OCI-LY7 (cell line): ENCODE results near the gene GPATCH2. TPM values are rescaled to one million over a fixed set of nuclear protein-coding genes. Genes with fewer than 3 reads are reported as not detected.

Source experiments
- BruUV-seq: library from RNA; stranded (reverse); fragments of 400-500 nt; replicated peaks from 2 replicates; lab custom pipeline; 2021; lab: Mats Ljungman, UMichigan
- CTCF ChIA-PET: fragments of 300-600 bp; sonication (Branson Sonifier 250); formaldehyde crosslinking; loops from one replicate; lab custom pipeline; 2022; ENCODE audit warnings: antibody characterized with exemption; ENCODE audit not compliant: unreplicated experiment; lab: Charles Lee
- POLR2A ChIA-PET: fragments of 300-600 bp; sonication (Branson Sonifier 250); formaldehyde crosslinking; loops from one replicate; lab custom pipeline; 2022; ENCODE audit warnings: antibody characterized with exemption; lab: Charles Lee
- DNase-seq: peaks from one replicate; pipeline ENCODE4 v3.0.0-alpha.2; 2015; ENCODE audit warnings: low spot score
- H2AFZ ChIP-seq: fragments of 200-600 bp; sonication (generic), shearing (Covaris generic); 2 replicates; pipeline ENCODE4 v1.6.1; 2014; ENCODE audit warnings: mild to moderate bottlenecking, antibody characterized with exemption, low read length, moderate library complexity
- H3K27ac ChIP-seq: fragments of 200-600 bp; sonication (generic); 2 replicates; pipeline ENCODE4 v1.5.1; 2014; ENCODE audit warnings: mixed run types, low read depth, mild to moderate bottlenecking, moderate library complexity, low read length, inconsistent platforms; ENCODE audit not compliant: poor library complexity, severe bottlenecking
- H3K36me3 ChIP-seq: fragments of 200-600 bp; sonication (generic); 2 replicates; pipeline ENCODE4 v1.6.1; 2014; ENCODE audit warnings: mild to moderate bottlenecking, antibody characterized with exemption, low read length, moderate library complexity, mixed read lengths; ENCODE audit not compliant: insufficient read depth
- H3K4me1 ChIP-seq: fragments of 200-600 bp; sonication (generic); 2 replicates; pipeline ENCODE4 v1.5.1; 2014; ENCODE audit warnings: mild to moderate bottlenecking, low read length; ENCODE audit not compliant: insufficient read depth, poor library complexity, severe bottlenecking
- H3K4me2 ChIP-seq: fragments of 200-600 bp; sonication (generic); 2 replicates; pipeline ENCODE4 v1.6.1; 2014; ENCODE audit warnings: mild to moderate bottlenecking, low read length
- H3K4me3 ChIP-seq: fragments of 200-600 bp; sonication (generic); 2 replicates; pipeline ENCODE4 v1.5.1; 2014; ENCODE audit warnings: mild to moderate bottlenecking, low read depth, low read length; ENCODE audit not compliant: poor library complexity, severe bottlenecking
- H3K79me2 ChIP-seq: fragments of 200-600 bp; sonication (generic); 2 replicates; pipeline ENCODE4 v1.6.1; 2016; ENCODE audit warnings: low read depth, mild to moderate bottlenecking, low read length, moderate library complexity, mixed read lengths; ENCODE audit not compliant: insufficient read depth
- H3K9me2 ChIP-seq: fragments of 200-600 bp; sonication (generic); 2 replicates; pipeline ENCODE4 v1.6.1; 2016; ENCODE audit warnings: mild to moderate bottlenecking, low read length, mixed read lengths; ENCODE audit not compliant: insufficient read depth
- H3K9me3 ChIP-seq: fragments of 200-600 bp; sonication (generic); 2 replicates; pipeline ENCODE4 v1.6.1; 2014; ENCODE audit warnings: mild to moderate bottlenecking, mixed run types, low read length, mixed read lengths
- H4K20me1 ChIP-seq: fragments of 200-600 bp; sonication (generic); 2 replicates; pipeline ENCODE4 v1.6.1; 2014; ENCODE audit warnings: mild to moderate bottlenecking, antibody characterized with exemption, low read length, moderate library complexity, mixed read lengths; ENCODE audit not compliant: insufficient read depth
- EZH2phosphoT487 ChIP-seq: fragments of 200-600 bp; sonication (generic); IDR thresholded peaks from 2 replicates; pipeline ENCODE4 v1.6.1; 2018; ENCODE audit warnings: low read depth, borderline replicate concordance, mild to moderate bottlenecking, mixed run types, antibody characterized with exemption, low read length, moderate library complexity, mixed read lengths
- intact Hi-C: fragments of 100-400 bp; cut with micrococcal nuclease; formaldehyde crosslinking; loops from one replicate; pipeline ENCODE4 v1.10.0; 2022; ENCODE audit not compliant: unreplicated experiment
- total RNA-seq, 2 experiments: library from RNA; depleted of rRNA in 1 of 2; stranded (reverse); fragments of >200 nt in 1 of 2; shearing (Covaris generic) in 1 of 2; gene quantifications; 2 replicates each; pipeline ENCODE4 v1.2.3, GENCODE V29; 2014 to 2022
- TF ChIP-seq, protein P1 (sequence below): fragments of 200-600 bp; sonication (generic); conservative IDR thresholded peaks from 2 replicates; pipeline ENCODE4 v1.5.1; 2014; ENCODE audit warnings: mild to moderate bottlenecking, antibody characterized with exemption, low read length, moderate library complexity, mixed read lengths

GPATCH2 gene
- total RNA-seq, 2 experiments from 2014 or later = 8.8 to 12.7 TPM

DNA sequence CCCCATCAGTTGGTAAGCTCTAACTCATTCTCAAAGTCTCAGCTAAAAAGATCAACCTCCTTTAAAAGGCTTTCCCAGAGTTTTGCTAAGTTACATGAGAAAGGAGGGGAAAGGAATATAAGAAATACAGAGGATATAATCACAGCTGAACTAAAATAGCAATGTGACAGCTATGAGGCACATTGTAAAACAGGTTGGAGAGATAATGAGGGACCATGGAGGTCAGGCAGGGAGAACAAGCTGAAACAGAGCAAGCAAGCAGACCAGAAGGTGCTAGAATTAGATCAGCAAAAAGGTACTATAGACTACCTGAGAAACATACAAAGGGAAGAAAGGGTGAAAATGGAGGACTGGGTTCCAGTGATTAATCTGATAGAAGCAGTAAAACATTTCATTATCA lies 28.5 kb downstream of the GPATCH2 start:
- no peak overlapping the region for H2AFZ ChIP-seq
- no TSS peak for BruUV-seq
- H3K79me2 ChIP-seq = no peaks in the 10 kb centered on the region
- no peaks in the 10 kb centered on the region for H3K4me1 ChIP-seq
- intact Hi-C loops = no loop called here
- no peaks in the 10 kb centered on the region for H3K9me2 ChIP-seq
- ChIA-PET CTCF (no interaction called here), POLR2A (interaction anchor here (0.7 kb wide), 2 partner anchors 109 to 370 kb away, joined by 3 read pairs; no protein-coding TSS in a partner anchor)
- H3K4me2 ChIP-seq = no peak overlapping the region
- H3K4me3 ChIP-seq = no peak overlapping the region
- TF ChIP-seq, protein P1, sequence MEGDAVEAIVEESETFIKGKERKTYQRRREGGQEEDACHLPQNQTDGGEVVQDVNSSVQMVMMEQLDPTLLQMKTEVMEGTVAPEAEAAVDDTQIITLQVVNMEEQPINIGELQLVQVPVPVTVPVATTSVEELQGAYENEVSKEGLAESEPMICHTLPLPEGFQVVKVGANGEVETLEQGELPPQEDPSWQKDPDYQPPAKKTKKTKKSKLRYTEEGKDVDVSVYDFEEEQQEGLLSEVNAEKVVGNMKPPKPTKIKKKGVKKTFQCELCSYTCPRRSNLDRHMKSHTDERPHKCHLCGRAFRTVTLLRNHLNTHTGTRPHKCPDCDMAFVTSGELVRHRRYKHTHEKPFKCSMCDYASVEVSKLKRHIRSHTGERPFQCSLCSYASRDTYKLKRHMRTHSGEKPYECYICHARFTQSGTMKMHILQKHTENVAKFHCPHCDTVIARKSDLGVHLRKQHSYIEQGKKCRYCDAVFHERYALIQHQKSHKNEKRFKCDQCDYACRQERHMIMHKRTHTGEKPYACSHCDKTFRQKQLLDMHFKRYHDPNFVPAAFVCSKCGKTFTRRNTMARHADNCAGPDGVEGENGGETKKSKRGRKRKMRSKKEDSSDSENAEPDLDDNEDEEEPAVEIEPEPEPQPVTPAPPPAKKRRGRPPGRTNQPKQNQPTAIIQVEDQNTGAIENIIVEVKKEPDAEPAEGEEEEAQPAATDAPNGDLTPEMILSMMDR = no peak
- H3K9me3 ChIP-seq = no peaks in the 10 kb centered on the region
- no peak overlapping the region for H3K27ac ChIP-seq
- no peak for DNase-seq
- H3K36me3 ChIP-seq = peaks cover 3% of the 10 kb centered on the region; the same call in 1 of the 2 replicates
- no peaks in the 10 kb centered on the region for H4K20me1 ChIP-seq

DNA sequence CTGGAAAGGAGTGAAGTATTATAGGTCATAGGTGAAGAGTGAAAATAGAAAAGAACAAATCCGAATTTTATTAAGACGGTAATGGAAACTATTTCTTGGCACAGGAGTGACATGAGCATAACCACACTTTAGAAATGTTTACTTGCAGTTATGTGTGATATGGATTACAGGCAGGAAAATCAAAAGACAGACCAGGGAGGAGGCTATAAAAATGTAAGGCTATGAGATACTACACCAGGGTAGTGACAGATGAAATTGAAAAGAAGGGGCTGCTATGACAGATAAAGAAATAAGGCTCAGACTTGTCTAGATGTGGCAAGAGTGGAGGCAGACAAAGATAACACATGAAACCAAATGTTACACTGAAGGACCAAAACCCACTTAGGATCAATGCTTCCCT lies 31.7 kb downstream of the GPATCH2 start:
- Histone ChIP-seq H4K20me1 (no peaks in the 10 kb centered on the region), H3K4me2 (no peak overlapping the region), H3K79me2 (no peaks in the 10 kb centered on the region), H3K9me2 (no peaks in the 10 kb centered on the region), H3K4me3 (no peak overlapping the region), H3K27ac (no peak overlapping the region), H3K9me3 (no peaks in the 10 kb centered on the region), H2AFZ (no peak overlapping the region), H3K36me3 (no peaks in the 10 kb centered on the region), H3K4me1 (no peaks in the 10 kb centered on the region)
- TF ChIP-seq, protein P1 = no peak
- no peak for TF ChIP-seq EZH2phosphoT487
- POLR2A ChIA-PET = no interaction called here
- intact Hi-C loops = no loop called here
- no TSS peak for BruUV-seq
- no peak for DNase-seq
- CTCF ChIA-PET = no interaction called here

DNA sequence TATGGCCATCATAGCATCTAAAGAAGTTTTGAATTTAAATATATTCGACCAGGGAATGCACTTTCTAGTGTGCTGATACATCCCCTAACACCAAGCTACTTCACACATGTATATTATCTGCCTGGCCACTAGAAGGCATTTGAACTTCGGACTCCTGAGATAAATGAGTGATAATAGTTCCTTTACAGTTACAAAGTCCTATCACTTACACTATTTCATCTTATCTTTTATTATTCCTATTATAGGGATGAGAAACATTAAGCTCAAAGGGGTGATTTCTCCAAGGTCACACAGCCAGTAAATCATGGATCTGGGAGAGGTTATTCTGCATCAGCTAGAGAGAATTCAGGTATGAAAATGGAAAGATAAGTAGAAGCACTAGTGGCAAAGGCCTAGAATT lies 40.3 kb downstream of the GPATCH2 start:
- no TSS peak for BruUV-seq
- CTCF ChIA-PET = no interaction called here

More for the DNA sequence above, 40.3 kb downstream of the GPATCH2 start:
- H3K27ac ChIP-seq = no peak overlapping the region
- no peaks in the 10 kb centered on the region for H3K9me2 ChIP-seq
- no peaks in the 10 kb centered on the region for H3K79me2 ChIP-seq
- POLR2A ChIA-PET = interaction anchor here (1.3 kb wide), 1 partner anchor 49 kb away, joined by 3 read pairs; no protein-coding TSS in a partner anchor
- no peaks in the 10 kb centered on the region for H4K20me1 ChIP-seq
- TF ChIP-seq EZH2phosphoT487 = no peak
- TF ChIP-seq, protein P1 = 0 out of 2 replicates have a peak, but pooled peaks have one; percentile 40
- DNase-seq = no peak
- H3K4me2 ChIP-seq = no peak overlapping the region
- no peaks in the 10 kb centered on the region for H3K9me3 ChIP-seq
- H2AFZ ChIP-seq = no peak overlapping the region
- no peaks in the 10 kb centered on the region for H3K4me1 ChIP-seq
- H3K4me3 ChIP-seq = no peak overlapping the region
- intact Hi-C loops = no loop called here
- H3K36me3 ChIP-seq = no peaks in the 10 kb centered on the region
